Pancreas (tissue), 10 donors: ENCODE data around the gene SNX7. TPM values are rescaled to one million over a fixed set of nuclear protein-coding genes. Genes with fewer than 3 reads are reported as not detected.

ENCODE experiments used
- ATAC-seq, 4 donors: fragments of 200-7000 bp; cut with Tn5 transposase; one replicate each; pipeline versions ENCODE4 v1.8.0 to v1.9.1; 2020; ENCODE audit warnings: mild to moderate bottlenecking in 4 of 4, moderate library complexity in 4 of 4
- DNase-seq, 6 donors: peaks; one replicate each; pipeline ENCODE4 v3.0.0-alpha.2; 2020
- FAIRE-seq: peaks from 2 replicates; lab custom pipeline; 2012; peaks lifted over from hg19 to GRCh38; lab: Jason Lieb, UNC
- H3K27ac ChIP-seq, 4 donors: fragments of 200-600 bp; sonication (generic); 1 replicate in 3 of 4; 2 replicates in 1 of 4; pipeline versions ENCODE4 v1.5.0 to v1.8.0; 2020
- H3K27me3 ChIP-seq, 4 donors: fragments of 200-600 bp; one replicate each; pipeline ENCODE4 v1.8.0; 2021
- H3K36me3 ChIP-seq, 3 donors: fragments of 200-600 bp; sonication (generic) in 1 of 3; one replicate each; pipeline versions ENCODE4 v1.5.0 to v1.8.0; 2020 to 2021
- H3K4me1 ChIP-seq, 3 donors: fragments of 200-600 bp; one replicate each; pipeline ENCODE4 v1.8.0; 2021
- H3K4me3 ChIP-seq, 4 donors: fragments of 200-600 bp; sonication (generic) in 2 of 4; one replicate each; pipeline versions ENCODE4 v1.5.0 to v1.8.0; 2020 to 2021
- H3K9me3 ChIP-seq, 4 donors: fragments of 200-600 bp; one replicate each; pipeline ENCODE4 v1.8.0; 2021
- whole genome bisulfite sequencing, 2 donors: extraction: QIAGEN DNeasy Blood & Tissue Kit; methylation state at CpG; one replicate each; pipeline ENCODE4 v1.1.7; 2013; 5-methylcytosine and 5-hydroxymethylcytosine counted together
- intact Hi-C, 3 donors: fragments of 100-400 bp; cut with DNase I; formaldehyde crosslinking; loops; one replicate each; pipeline versions ENCODE4 v1.11.1 to v1.14.2; 2022
- polyA plus RNA-seq, 2 donors: library from polyadenylated mRNA; stranded (reverse); fragments of 200-250 nt; gene quantifications; one replicate each; pipeline ENCODE4 v1.2.3, GENCODE V29; 2013
- total RNA-seq, 6 donors: library from RNA; stranded (reverse); fragmentation: NEBNext Ultra II Directional in 4 of 6; extraction: Animal tissue kit (Norgen Biotek cat#: 25700) in 4 of 6; gene quantifications; one replicate each; pipeline versions ENCODE4 v1.2.1 to v1.2.4, GENCODE V29; 2021 to 2023
- TF ChIP-seq, protein P1 (sequence below), 4 donors: fragments of 200-600 bp; sonication (generic) in 3 of 4; IDR thresholded peaks; one replicate each; pipeline versions ENCODE4 v1.5.0 to v1.8.0; 2021; ENCODE audit warnings: antibody characterized with exemption in 4 of 4
- donor health status: healthy with polysubstance abuse.
- donor health status: DM: no; HTN: no; CAD: no; lungs with moderate emphysema.
- donor health status: DM: no; HTN: no; CAD: no.
- donor health status: control.
- donor health status: control.
- donor health status: Bipolar disorder and iron deficiency.
- donor health status: DM: yes; HTN: yes; CAD: no.
- donor health status: DM: no; HTN: no; CAD: no.
- donor health status: DM: no; HTN: no; CAD: no.
- donor health status: DM: yes; HTN: yes; CAD: no.

SNX7 gene
- total and polyA plus RNA-seq, 8 donors: 3.2 to 18.3 (median 9.1) TPM

DNA sequence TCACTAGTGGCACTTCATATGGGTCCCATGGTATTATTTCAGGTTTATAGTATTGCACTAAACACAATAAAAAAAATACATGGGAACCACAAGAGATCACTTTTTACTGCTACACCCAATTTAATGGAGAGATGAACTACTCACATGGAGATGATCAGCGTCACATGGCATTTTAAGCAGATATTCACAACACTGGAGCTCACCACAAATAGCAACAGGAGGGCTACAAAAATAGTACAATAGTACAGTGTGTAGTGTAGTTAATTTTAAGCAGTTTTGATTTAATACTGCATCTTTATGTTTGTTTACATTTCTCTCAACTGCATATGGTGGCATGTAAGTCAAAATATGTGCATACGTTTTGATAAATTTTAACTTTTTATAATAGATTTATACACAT, 31.0 kb downstream of the SNX7 start:
- TF ChIP-seq, protein P1, sequence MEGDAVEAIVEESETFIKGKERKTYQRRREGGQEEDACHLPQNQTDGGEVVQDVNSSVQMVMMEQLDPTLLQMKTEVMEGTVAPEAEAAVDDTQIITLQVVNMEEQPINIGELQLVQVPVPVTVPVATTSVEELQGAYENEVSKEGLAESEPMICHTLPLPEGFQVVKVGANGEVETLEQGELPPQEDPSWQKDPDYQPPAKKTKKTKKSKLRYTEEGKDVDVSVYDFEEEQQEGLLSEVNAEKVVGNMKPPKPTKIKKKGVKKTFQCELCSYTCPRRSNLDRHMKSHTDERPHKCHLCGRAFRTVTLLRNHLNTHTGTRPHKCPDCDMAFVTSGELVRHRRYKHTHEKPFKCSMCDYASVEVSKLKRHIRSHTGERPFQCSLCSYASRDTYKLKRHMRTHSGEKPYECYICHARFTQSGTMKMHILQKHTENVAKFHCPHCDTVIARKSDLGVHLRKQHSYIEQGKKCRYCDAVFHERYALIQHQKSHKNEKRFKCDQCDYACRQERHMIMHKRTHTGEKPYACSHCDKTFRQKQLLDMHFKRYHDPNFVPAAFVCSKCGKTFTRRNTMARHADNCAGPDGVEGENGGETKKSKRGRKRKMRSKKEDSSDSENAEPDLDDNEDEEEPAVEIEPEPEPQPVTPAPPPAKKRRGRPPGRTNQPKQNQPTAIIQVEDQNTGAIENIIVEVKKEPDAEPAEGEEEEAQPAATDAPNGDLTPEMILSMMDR (IDR thresholded peaks at IDR 0.05): no peak
- Histone ChIP-seq H3K27ac (no peak overlapping the region), H3K27me3 (no peaks in the 10 kb centered on the region), H3K4me3 (no peak overlapping the region), H3K4me1 (no peaks in the 10 kb centered on the region), H3K9me3 (no peaks in the 10 kb centered on the region), H3K36me3 (no peaks in the 10 kb centered on the region)
- intact Hi-C loops: no loop called here
- WGBS, 2 donors: 93 to 94% methylated on average over 2 of the region's 2 CpGs
- ATAC-seq (no peak), FAIRE-seq (no peak), DNase-seq (no peak)

DNA sequence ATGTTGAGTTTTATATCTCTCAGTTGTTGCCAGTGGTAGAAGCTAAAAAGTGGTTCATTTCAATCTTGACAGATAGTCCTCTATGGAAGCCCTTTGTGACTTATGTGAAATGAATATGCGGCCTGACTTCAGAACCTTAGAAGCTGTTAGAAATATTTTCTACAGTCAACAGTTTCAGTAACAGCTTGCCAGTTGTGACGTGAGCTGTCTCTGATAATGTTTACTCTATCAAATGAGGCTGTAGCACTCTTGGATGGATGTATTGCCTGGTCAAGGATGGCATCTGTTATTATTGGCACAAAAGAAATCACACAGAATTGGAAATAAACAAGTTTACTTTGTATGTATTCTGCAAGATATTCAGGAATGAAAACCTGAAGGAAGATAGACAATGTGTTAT, 31.9 kb downstream of the SNX7 start:
- Histone ChIP-seq H3K36me3 (no peaks in the 10 kb centered on the region), H3K9me3 (no peaks in the 10 kb centered on the region), H3K27me3 (no peaks in the 10 kb centered on the region), H3K27ac (no peak overlapping the region), H3K4me1 (no peaks in the 10 kb centered on the region), H3K4me3 (no peak overlapping the region)
- FAIRE-seq: no peak
- TF ChIP-seq, protein P1 (IDR thresholded peaks at IDR 0.05): no peak
- WGBS, 2 donors: 73 to 76% methylated on average over 2 of the region's 2 CpGs
- no peak for DNase-seq
- intact Hi-C loops: no loop called here
- ATAC-seq: no peak

DNA sequence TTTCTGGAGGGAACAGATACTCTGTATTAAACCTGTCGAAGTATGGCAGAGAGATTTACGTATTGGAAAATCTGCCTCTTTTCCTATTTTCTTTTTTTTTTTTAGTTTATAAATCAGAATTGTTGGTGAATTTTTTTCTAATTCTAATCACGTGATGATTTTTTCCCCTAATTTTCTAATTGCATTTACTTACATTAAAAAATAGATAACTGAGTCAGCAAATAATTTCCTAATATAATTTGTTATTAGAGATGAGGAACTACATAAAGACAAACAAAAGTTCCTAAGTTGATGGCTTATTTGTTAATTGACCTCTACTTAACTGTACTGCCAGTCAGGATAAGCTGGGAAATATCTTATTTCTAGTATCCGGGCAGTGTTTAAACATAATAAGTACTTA, 34.6 kb downstream of the SNX7 start:
- H3K27ac ChIP-seq: no peak overlapping the region
- H3K36me3 ChIP-seq: no peaks in the 10 kb centered on the region
- 95% methylated on average over 4 of the region's 4 CpGs for whole genome bisulfite sequencing, 2 donors
- no peaks in the 10 kb centered on the region for H3K9me3 ChIP-seq
- DNase-seq (no peak), ATAC-seq (no peak), FAIRE-seq (no peak)
- TF ChIP-seq, protein P1 (IDR thresholded peaks at IDR 0.05): no peak
- no peak overlapping the region for H3K4me3 ChIP-seq
- intact Hi-C loops: no loop called here
- H3K27me3 ChIP-seq: no peaks in the 10 kb centered on the region
- H3K4me1 ChIP-seq: no peaks in the 10 kb centered on the region

DNA sequence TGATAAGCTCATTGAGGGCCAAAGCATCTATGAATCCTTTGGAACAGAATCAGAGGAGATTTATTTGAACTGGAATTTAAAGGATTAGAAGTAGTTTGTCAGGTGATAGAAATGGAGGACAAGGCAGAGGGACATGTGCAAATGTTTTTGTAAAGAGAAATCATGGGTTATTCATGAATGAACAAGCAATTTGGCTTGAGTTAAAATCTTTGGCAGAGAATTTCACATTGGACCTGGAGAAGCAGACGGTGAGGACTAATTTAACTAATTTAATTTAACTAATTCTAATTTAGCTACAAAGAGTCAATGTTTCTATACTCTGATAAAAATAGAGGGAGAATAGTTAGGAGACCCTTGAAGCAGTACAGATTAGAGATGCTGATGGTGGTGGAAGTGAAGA, 36.3 kb downstream of the SNX7 start:
- Histone ChIP-seq H3K27ac (no peak overlapping the region), H3K4me1 (no peaks in the 10 kb centered on the region), H3K9me3 (no peaks in the 10 kb centered on the region), H3K4me3 (no peak overlapping the region), H3K27me3 (no peaks in the 10 kb centered on the region), H3K36me3 (no peaks in the 10 kb centered on the region)
- DNase-seq (no peak), FAIRE-seq (no peak), ATAC-seq (no peak)
- TF ChIP-seq, protein P1 (IDR thresholded peaks at IDR 0.05): no peak
- 92 to 94% methylated on average over 1 of the region's 1 CpG for WGBS, 2 donors
- intact Hi-C loops: no loop called here

DNA sequence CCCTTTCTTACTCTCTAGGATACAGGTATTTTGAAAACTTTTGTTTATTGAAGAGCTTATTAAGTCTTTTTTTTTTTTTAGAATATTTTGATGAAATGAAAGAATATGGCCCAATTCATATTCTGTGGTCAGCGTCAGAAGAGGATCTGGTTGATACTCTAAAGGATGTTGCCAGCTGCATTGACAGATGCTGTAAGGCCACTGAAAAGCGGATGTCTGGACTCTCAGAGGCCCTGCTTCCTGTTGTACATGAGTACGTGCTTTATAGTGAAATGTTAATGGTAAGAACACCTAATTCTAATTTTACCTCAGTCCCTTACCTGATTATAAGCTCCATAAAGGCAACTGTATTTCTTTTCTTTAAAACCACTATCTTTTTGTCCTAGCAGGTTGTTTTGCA, 37.1 kb downstream of the SNX7 start:
- 94 to 95% methylated on average over 3 of the region's 3 CpGs for WGBS, 2 donors
- TF ChIP-seq, protein P1 (IDR thresholded peaks at IDR 0.05): no peak
- FAIRE-seq: no peak

More for the DNA sequence above, 37.1 kb downstream of the SNX7 start:
- no peak for ATAC-seq
- no peaks in the 10 kb centered on the region for H3K4me1 ChIP-seq
- H3K9me3 ChIP-seq: no peaks in the 10 kb centered on the region
- intact Hi-C loops: no loop called here
- DNase-seq: no peak
- H3K27me3 ChIP-seq: no peaks in the 10 kb centered on the region
- no peak overlapping the region for H3K27ac ChIP-seq
- H3K4me3 ChIP-seq: no peak overlapping the region
- H3K36me3 ChIP-seq: no peaks in the 10 kb centered on the region
